G401.6 (cell line): Measurements from ENCODE around the gene ZFHX3.

Source experiments
- FAIRE-seq: peaks from 2 replicates; lab custom pipeline; 2012; peaks lifted over from hg19 to GRCh38; lab: Jason Lieb, UNC

The ZFHX3 gene

GRCh38 chr16:72898216-72898825, 149.6 kb downstream of the ZFHX3 start:
- no peak for FAIRE-seq

- no peak for FAIRE-seq
Measured at GRCh38 chr16:72897707-72898106, 150.2 kb downstream of the ZFHX3 start.

GRCh38 chr16:72896485-72897118, 151.3 kb downstream of the ZFHX3 start:
- no peak for FAIRE-seq

GRCh38 chr16:72895951-72896350, 152.0 kb downstream of the ZFHX3 start:
- FAIRE-seq = no peak

GRCh38 chr16:72894293-72895151, 153.4 kb downstream of the ZFHX3 start:
- FAIRE-seq = no peak

GRCh38 chr16:72891291-72892227, 156.4 kb downstream of the ZFHX3 start:
- no peak for FAIRE-seq

- no peak for FAIRE-seq
Measured at GRCh38 chr16:72890587-72890986, 157.3 kb downstream of the ZFHX3 start.

GRCh38 chr16:72889616-72890582, 158.0 kb downstream of the ZFHX3 start:
- FAIRE-seq = no peak

GRCh38 chr16:72887537-72887936, 160.4 kb downstream of the ZFHX3 start:
- FAIRE-seq = no peak

- FAIRE-seq = no peak
Measured at GRCh38 chr16:72886346-72886974, 161.5 kb downstream of the ZFHX3 start.

- no peak for FAIRE-seq
Measured at GRCh38 chr16:72884573-72884972, 163.4 kb downstream of the ZFHX3 start.

- FAIRE-seq = no peak
Measured at GRCh38 chr16:72884037-72884436, 163.9 kb downstream of the ZFHX3 start.

- no peak for FAIRE-seq
Measured at GRCh38 chr16:72879846-72880245, 168.1 kb downstream of the ZFHX3 start.

- FAIRE-seq = no peak
Measured at GRCh38 chr16:72878301-72879269, 169.3 kb downstream of the ZFHX3 start.

- FAIRE-seq = no peak
Measured at GRCh38 chr16:72877374-72878028, 170.4 kb downstream of the ZFHX3 start.

GRCh38 chr16:72876981-72877373, 171.0 kb downstream of the ZFHX3 start:
- FAIRE-seq = no peak

GRCh38 chr16:72876221-72876620, 171.7 kb downstream of the ZFHX3 start:
- no peak for FAIRE-seq

GRCh38 chr16:72875291-72876031, 172.5 kb downstream of the ZFHX3 start:
- no peak for FAIRE-seq
